ENCODE data around the gene UBE2D2.

GRCh38 chr5:139649082-139649991, 88.2 kb downstream of the UBE2D2 start:
- TF ChIP-seq CTCF (conservative IDR thresholded peaks at IDR 0.05; ENCODE audit: low read depth, low read length) (0 out of 2 replicates have a peak, but pooled peaks have one; percentile 2), POLR2A (IDR thresholded peaks at IDR 0.05; ENCODE audit: low read depth, low read length) (0 out of 2 replicates have a peak, but pooled peaks have one; percentile 14), MXI1 (IDR thresholded peaks at IDR 0.05; ENCODE audit: borderline replicate concordance, low read depth, low read length) (no peak; the same call in 1 of the 2 replicates), RCOR1 (IDR thresholded peaks at IDR 0.05; ENCODE audit: insufficient replicate concordance, low read length) (no peak), MAZ (IDR thresholded peaks at IDR 0.05; ENCODE audit: borderline replicate concordance, low read depth, low read length) (no peak), SMC3 (IDR thresholded peaks at IDR 0.05; ENCODE audit: low read depth, low read length) (no peak; the same call in 1 of the 2 replicates), RAD21 (IDR thresholded peaks at IDR 0.05; ENCODE audit: low read length) (no peak), ELK1 (IDR thresholded peaks at IDR 0.05; ENCODE audit: borderline replicate concordance, low read depth, low read length) (no peak), MAFK (IDR thresholded peaks at IDR 0.05; ENCODE audit: low read depth, low read length) (no peak)
